WTC11 (cell line): ENCODE data around the gene HSBP1L1. TPM values are rescaled to one million over a fixed set of nuclear protein-coding genes. Genes with fewer than 3 reads are reported as not detected.
A peak's percentile ranks its signal among the peaks of the same experiment; 100 is the strongest.

Experiments used
- ATAC-seq: fragments of 200-7000 bp; cut with Tn5 transposase; 2 replicates; pipeline ENCODE4 v1.10.0; 2021; ENCODE audit warnings: mild to moderate bottlenecking, moderate library complexity
- CTCF ChIA-PET: fragments of 300-600 bp; sonication (Branson Sonifier 250); formaldehyde crosslinking; loops from one replicate; lab custom pipeline; 2021; ENCODE audit warnings: antibody characterized with exemption; lab: Charles Lee
- POLR2A ChIA-PET: fragments of 350-600 bp; sonication (Branson Sonifier 250); formaldehyde crosslinking; loops from one replicate; lab custom pipeline; 2021; ENCODE audit warnings: antibody characterized with exemption; lab: Charles Lee
- DNase-seq: peaks from one replicate; pipeline ENCODE4 v3.0.0; 2021; ENCODE audit warnings: low spot score
- H3K27ac Mint-ChIP-seq: 2 replicates; pipeline ENCODE4 v1.8.0; 2021; ENCODE audit warnings: mixed read lengths
- H3K27me3 Mint-ChIP-seq: 2 replicates; pipeline ENCODE4 v1.8.0; 2021; ENCODE audit warnings: low read depth, mild to moderate bottlenecking, moderate library complexity, mixed read lengths
- H3K36me3 Mint-ChIP-seq: 2 replicates; pipeline ENCODE4 v1.8.0; 2021; ENCODE audit warnings: mixed read lengths
- H3K4me1 Mint-ChIP-seq: 2 replicates; pipeline ENCODE4 v1.8.0; 2022; ENCODE audit warnings: mixed read lengths
- H3K4me3 Mint-ChIP-seq: 2 replicates; pipeline ENCODE4 v1.8.0; 2021; ENCODE audit warnings: mild to moderate bottlenecking, moderate library complexity, mixed read lengths
- H3K9me3 Mint-ChIP-seq: 2 replicates; pipeline ENCODE4 v1.8.0; 2021; ENCODE audit warnings: mixed read lengths
- CDX4 ChIP-seq: fragments of 250-450 bp; sonication (Bioruptor Pico); IDR thresholded peaks from 2 replicates; pipeline ENCODE4 v1.9.0; 2021; ENCODE audit warnings: moderate library complexity, mild to moderate bottlenecking, inconsistent platforms, borderline replicate concordance
- CREB1 ChIP-seq: sonication (generic); formaldehyde crosslinking; IDR thresholded peaks from 2 replicates; pipeline ENCODE4 v1.8.0; 2023; ENCODE audit warnings: mild to moderate bottlenecking, missing genetic modification reagents
- E2F1 ChIP-seq: sonication (generic); formaldehyde crosslinking; IDR thresholded peaks from 2 replicates; pipeline ENCODE4 v1.8.0; 2022; ENCODE audit warnings: mild to moderate bottlenecking, missing genetic modification reagents
- ESRRA ChIP-seq: sonication (generic); formaldehyde crosslinking; IDR thresholded peaks from 2 replicates; pipeline ENCODE4 v1.8.1; 2022; ENCODE audit warnings: mild to moderate bottlenecking, missing genetic modification reagents, borderline replicate concordance
- GRHL2 ChIP-seq: fragments of 250-450 bp; sonication (Bioruptor Pico); IDR thresholded peaks from 2 replicates; pipeline ENCODE4 v1.8.0; 2022; ENCODE audit warnings: mild to moderate bottlenecking, moderate library complexity; ENCODE audit not compliant: insufficient replicate concordance, severe bottlenecking
- HMGA2 ChIP-seq: fragments of 250-450 bp; sonication (Bioruptor Pico); IDR thresholded peaks from 2 replicates; pipeline ENCODE4 v1.4.0; 2021; ENCODE audit warnings: mild to moderate bottlenecking, moderate library complexity
- IRF2 ChIP-seq: sonication (generic); formaldehyde crosslinking; IDR thresholded peaks from 2 replicates; pipeline ENCODE4 v1.8.0; 2022; ENCODE audit warnings: low read depth, missing genetic modification reagents, borderline replicate concordance
- MXD4 ChIP-seq: fragments of 250-450 bp; sonication (Bioruptor Pico); IDR thresholded peaks from 2 replicates; pipeline ENCODE4 v1.8.0; 2021; ENCODE audit warnings: mild to moderate bottlenecking, moderate library complexity, borderline replicate concordance
- NR2C2 ChIP-seq: sonication (generic); formaldehyde crosslinking; IDR thresholded peaks from 2 replicates; pipeline ENCODE4 v1.8.0; 2022; ENCODE audit warnings: mild to moderate bottlenecking, missing genetic modification reagents
- NR3C1 ChIP-seq: sonication (generic); formaldehyde crosslinking; conservative IDR thresholded peaks from 2 replicates; pipeline ENCODE4 v1.8.1; 2023; ENCODE audit warnings: low read depth, mild to moderate bottlenecking, missing genetic modification reagents
- SMAD4 ChIP-seq: sonication (generic); formaldehyde crosslinking; IDR thresholded peaks from 2 replicates; pipeline ENCODE4 v1.8.0; 2022; ENCODE audit warnings: mild to moderate bottlenecking, missing genetic modification reagents
- TEAD4 ChIP-seq: sonication (generic); formaldehyde crosslinking; IDR thresholded peaks from 2 replicates; pipeline ENCODE4 v1.8.0; 2022; ENCODE audit warnings: mild to moderate bottlenecking, missing genetic modification reagents
- USF1 ChIP-seq: sonication (generic); formaldehyde crosslinking; IDR thresholded peaks from 2 replicates; pipeline ENCODE4 v1.8.0; 2022; ENCODE audit warnings: mild to moderate bottlenecking, missing genetic modification reagents
- USF2 ChIP-seq: sonication (generic); formaldehyde crosslinking; IDR thresholded peaks from 2 replicates; pipeline ENCODE4 v1.8.1; 2023; ENCODE audit warnings: mild to moderate bottlenecking, missing genetic modification reagents, moderate library complexity
- ZMAT4 ChIP-seq: fragments of 250-450 bp; sonication (Bioruptor Pico); IDR thresholded peaks from 2 replicates; pipeline ENCODE4 v1.9.0; 2021; ENCODE audit warnings: mild to moderate bottlenecking
- ZNF138 ChIP-seq: sonication (generic); formaldehyde crosslinking; conservative IDR thresholded peaks from 2 replicates; pipeline ENCODE4 v1.8.1; 2022; ENCODE audit warnings: mild to moderate bottlenecking, moderate library complexity, missing genetic modification reagents
- ZNF232 ChIP-seq: sonication (generic); formaldehyde crosslinking; IDR thresholded peaks from 2 replicates; pipeline ENCODE4 v1.8.0; 2022; ENCODE audit warnings: mild to moderate bottlenecking, missing genetic modification reagents
- ZNF281 ChIP-seq: sonication (generic); formaldehyde crosslinking; IDR thresholded peaks from 2 replicates; pipeline ENCODE4 v1.8.0; 2023; ENCODE audit warnings: mild to moderate bottlenecking, missing genetic modification reagents
- ZNF671 ChIP-seq: fragments of 250-450 bp; sonication (Bioruptor Pico); IDR thresholded peaks from 2 replicates; pipeline ENCODE4 v1.8.0; 2021; ENCODE audit warnings: mild to moderate bottlenecking
- ZSCAN18 ChIP-seq: fragments of 250-450 bp; sonication (Bioruptor Pico); IDR thresholded peaks from 2 replicates; pipeline ENCODE4 v2.1.2; 2022; ENCODE audit warnings: mild to moderate bottlenecking, moderate library complexity
- total RNA-seq: library from RNA; stranded (reverse); gene quantifications from 3 replicates; pipeline ENCODE4 v1.2.3, GENCODE V29; 2021

Gene HSBP1L1
- total RNA-seq, 1 experiment from 2014 or later: 1.4 TPM

- Mint-ChIP-seq H3K4me1 (peaks cover 8% of the 10 kb centered on the region), H3K27me3 (no peaks in the 10 kb centered on the region), H3K36me3 (peaks cover 11% of the 10 kb centered on the region), H3K4me3 (no peak overlapping the region)
- CTCF ChIA-PET: no interaction called here
- DNase-seq (peak; percentile 7), ATAC-seq (no peak)
- no peak for TF ChIP-seq CDX4
- TF ChIP-seq, all 79 proteins: peak for 0
- H3K9me3 Mint-ChIP-seq: peaks cover 17% of the 10 kb centered on the region
- H3K27ac Mint-ChIP-seq: 0 out of 2 replicates have a peak overlapping the region, but pooled peaks have one; percentile 76
- POLR2A ChIA-PET: no interaction called here
These were observed 27.2 kb upstream of the HSBP1L1 start for GRCh38 chr18:79937103-79937860.

- Mint-ChIP-seq H3K4me3 (no peak overlapping the region), H3K27ac (no peak overlapping the region), H3K36me3 (peaks cover 9% of the 10 kb centered on the region), H3K27me3 (no peaks in the 10 kb centered on the region), H3K4me1 (peaks cover 8% of the 10 kb centered on the region)
- CTCF ChIA-PET: no interaction called here
- TF ChIP-seq HMGA2 (CRISPR knock-in tag) (no peak), ZNF232 (no peak), TEAD4 (no peak), ESRRA (CRISPR knock-in tag) (no peak), ZNF138 (CRISPR knock-in tag) (no peak), ZNF281 (CRISPR knock-in tag) (no peak), E2F1 (CRISPR knock-in tag) (no peak), ZMAT4 (no peak), USF2 (CRISPR knock-in tag) (no peak), CDX4 (no peak), ZNF671 (CRISPR knock-in tag) (no peak), NR2C2 (CRISPR knock-in tag) (no peak), IRF2 (no peak), GRHL2 (no peak), ZSCAN18 (CRISPR knock-in tag) (no peak), USF1 (CRISPR knock-in tag) (no peak), MXD4 (no peak), CREB1 (CRISPR knock-in tag) (no peak), SMAD4 (no peak), NR3C1 (CRISPR knock-in tag) (no peak)
- TF ChIP-seq, all 79 proteins: peak for 0
- H3K9me3 Mint-ChIP-seq: peaks cover 10% of the 10 kb centered on the region
- DNase-seq (peak; percentile 5), ATAC-seq (no peak)
- POLR2A ChIA-PET: no interaction called here
These were observed 26.2 kb upstream of the HSBP1L1 start for GRCh38 chr18:79938196-79938595.
